ENCODE results near the gene BMI1.

DNA sequence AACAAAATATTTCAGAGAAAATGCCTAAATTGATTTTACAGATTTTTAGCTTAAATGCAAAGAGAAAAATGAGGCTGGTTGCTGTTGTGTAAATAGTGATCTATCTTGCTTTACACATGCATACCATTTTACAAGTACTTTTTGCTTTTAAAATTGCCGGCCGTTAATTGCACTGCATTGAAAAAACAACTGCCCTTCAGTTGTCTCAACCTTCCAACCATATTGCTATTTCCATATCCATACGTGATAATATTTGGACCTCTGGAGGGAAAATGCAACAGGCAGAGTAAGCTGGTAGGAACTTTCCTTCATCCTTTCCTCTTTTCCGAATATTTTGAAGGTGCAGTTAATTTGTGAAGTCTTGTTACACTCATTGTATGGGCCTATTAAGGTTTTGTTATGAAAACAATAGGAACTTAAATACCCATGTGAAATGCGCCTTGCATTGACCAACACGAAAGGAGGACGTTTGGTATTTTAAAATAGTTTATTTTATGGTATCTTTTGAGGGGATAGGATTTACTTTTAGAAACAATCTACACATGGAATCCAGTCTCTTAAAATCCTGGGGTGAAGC, 11.3 kb downstream of the BMI1 start:
- TF ChIP-seq CTCF (IDR thresholded peaks at IDR 0.05; ENCODE audit: insufficient read depth, low read length) (no peak), POLR2AphosphoS5 (IDR thresholded peaks at IDR 0.05; ENCODE audit: low read depth) (no peak)
- TF ChIP-seq, protein P1, sequence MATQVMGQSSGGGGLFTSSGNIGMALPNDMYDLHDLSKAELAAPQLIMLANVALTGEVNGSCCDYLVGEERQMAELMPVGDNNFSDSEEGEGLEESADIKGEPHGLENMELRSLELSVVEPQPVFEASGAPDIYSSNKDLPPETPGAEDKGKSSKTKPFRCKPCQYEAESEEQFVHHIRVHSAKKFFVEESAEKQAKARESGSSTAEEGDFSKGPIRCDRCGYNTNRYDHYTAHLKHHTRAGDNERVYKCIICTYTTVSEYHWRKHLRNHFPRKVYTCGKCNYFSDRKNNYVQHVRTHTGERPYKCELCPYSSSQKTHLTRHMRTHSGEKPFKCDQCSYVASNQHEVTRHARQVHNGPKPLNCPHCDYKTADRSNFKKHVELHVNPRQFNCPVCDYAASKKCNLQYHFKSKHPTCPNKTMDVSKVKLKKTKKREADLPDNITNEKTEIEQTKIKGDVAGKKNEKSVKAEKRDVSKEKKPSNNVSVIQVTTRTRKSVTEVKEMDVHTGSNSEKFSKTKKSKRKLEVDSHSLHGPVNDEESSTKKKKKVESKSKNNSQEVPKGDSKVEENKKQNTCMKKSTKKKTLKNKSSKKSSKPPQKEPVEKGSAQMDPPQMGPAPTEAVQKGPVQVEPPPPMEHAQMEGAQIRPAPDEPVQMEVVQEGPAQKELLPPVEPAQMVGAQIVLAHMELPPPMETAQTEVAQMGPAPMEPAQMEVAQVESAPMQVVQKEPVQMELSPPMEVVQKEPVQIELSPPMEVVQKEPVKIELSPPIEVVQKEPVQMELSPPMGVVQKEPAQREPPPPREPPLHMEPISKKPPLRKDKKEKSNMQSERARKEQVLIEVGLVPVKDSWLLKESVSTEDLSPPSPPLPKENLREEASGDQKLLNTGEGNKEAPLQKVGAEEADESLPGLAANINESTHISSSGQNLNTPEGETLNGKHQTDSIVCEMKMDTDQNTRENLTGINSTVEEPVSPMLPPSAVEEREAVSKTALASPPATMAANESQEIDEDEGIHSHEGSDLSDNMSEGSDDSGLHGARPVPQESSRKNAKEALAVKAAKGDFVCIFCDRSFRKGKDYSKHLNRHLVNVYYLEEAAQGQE (IDR thresholded peaks at IDR 0.05; ENCODE audit: insufficient replicate concordance, low read depth): no peak

Measured in HL-60 (cell line).